Suprapubic skin (tissue), 4 donors: ENCODE data around the gene CRHR2.

Experiments
- POLR2A ChIP-seq, 2 donors: fragments of 450-650 bp; IDR thresholded peaks; one replicate each; pipeline ENCODE4 v1.6.1; 2017; ENCODE audit warnings: antibody characterized with exemption in 2 of 2, mild to moderate bottlenecking in 2 of 2, moderate library complexity in 2 of 2
- POLR2AphosphoS5 ChIP-seq, 3 donors: sonication (generic); formaldehyde crosslinking; IDR thresholded peaks; one replicate each; pipeline ENCODE4 v1.6.1; 2017; ENCODE audit warnings: antibody characterized with exemption in 3 of 3

DNA sequence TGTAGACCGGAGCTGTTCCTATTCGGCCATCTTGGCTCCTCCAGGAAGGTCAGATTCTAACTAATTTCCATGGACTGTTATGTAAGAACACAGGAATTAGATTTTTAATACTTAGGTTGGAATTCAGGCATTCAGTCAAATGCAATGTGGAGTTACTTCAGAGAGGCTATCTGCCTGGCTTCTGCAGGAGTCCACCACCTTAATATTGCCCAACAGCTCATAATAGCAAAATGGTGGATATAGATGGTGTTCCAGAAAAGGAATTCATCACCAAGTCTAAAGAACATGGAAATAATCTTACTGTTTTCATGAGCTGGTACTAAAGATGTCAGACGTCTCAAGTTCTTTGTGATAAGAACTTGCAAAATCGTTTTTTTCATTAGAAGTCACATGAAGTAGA is 39.5 kb downstream of the CRHR2 start:
- no peak for TF ChIP-seq POLR2AphosphoS5 (IDR thresholded peaks at IDR 0.05)
- TF ChIP-seq POLR2A (IDR thresholded peaks at IDR 0.05): no peak
